H9 (cell line): ENCODE results near the gene AHI1. TPM values are rescaled to one million over a fixed set of nuclear protein-coding genes. Genes with fewer than 3 reads are reported as not detected.

ENCODE experiments used
- DNase-seq: peaks from one replicate; pipeline ENCODE4 v3.0.0-alpha.2; 2017
- H2AFZ ChIP-seq: one replicate; pipeline ENCODE4 v1.6.1; 2013; ENCODE audit warnings: mild to moderate bottlenecking, low read length, control low read depth, moderate library complexity
- H2AK5ac ChIP-seq: 2 replicates; pipeline ENCODE4 v1.6.1; 2013; ENCODE audit warnings: low read length, control low read depth, mixed read lengths; ENCODE audit not compliant: insufficient read length
- H2BK120ac ChIP-seq: one replicate; pipeline ENCODE4 v1.6.1; 2013; ENCODE audit warnings: low read depth, mild to moderate bottlenecking, low read length, control low read depth, inconsistent platforms; ENCODE audit not compliant: poor library complexity, severe bottlenecking
- H2BK12ac ChIP-seq: 2 replicates; pipeline ENCODE4 v1.6.1; 2013; ENCODE audit warnings: low read length, control low read depth, mixed read lengths, low read depth; ENCODE audit not compliant: insufficient read length
- H2BK15ac ChIP-seq: 2 replicates; pipeline ENCODE4 v1.6.1; 2013; ENCODE audit warnings: low read depth, low read length, control low read depth
- H2BK20ac ChIP-seq: one replicate; pipeline ENCODE4 v1.6.1; 2013; ENCODE audit warnings: low read depth, mild to moderate bottlenecking, low read length, control low read depth, inconsistent platforms; ENCODE audit not compliant: poor library complexity, severe bottlenecking
- H2BK5ac ChIP-seq: 2 replicates; pipeline ENCODE4 v1.6.1; 2013; ENCODE audit warnings: low read length, control low read depth, mixed read lengths; ENCODE audit not compliant: insufficient read length
- H3K14ac ChIP-seq: 2 replicates; pipeline ENCODE4 v1.6.1; 2013; ENCODE audit warnings: low read length, control low read depth; ENCODE audit not compliant: insufficient read depth
- H3K18ac ChIP-seq: 2 replicates; pipeline ENCODE4 v1.6.1; 2013; ENCODE audit warnings: low read depth, mild to moderate bottlenecking, mixed read lengths, low read length, control low read depth; ENCODE audit not compliant: insufficient read length
- H3K23ac ChIP-seq: 2 replicates; pipeline ENCODE4 v1.6.1; 2013; ENCODE audit warnings: low read length, control low read depth, mixed read lengths, low read depth; ENCODE audit not compliant: insufficient read length
- H3K23me2 ChIP-seq: 2 replicates; pipeline ENCODE4 v1.6.1; 2013; ENCODE audit warnings: low read depth, mild to moderate bottlenecking, mixed read lengths, low read length, control low read depth; ENCODE audit not compliant: insufficient read length, poor library complexity, severe bottlenecking
- H3K27ac ChIP-seq: 2 replicates; pipeline ENCODE4 v1.5.1; 2013; ENCODE audit warnings: low read length, control low read depth, mixed read lengths, low read depth; ENCODE audit not compliant: insufficient read length
- H3K27me3 ChIP-seq: 2 replicates; pipeline ENCODE4 v1.6.1; 2013; ENCODE audit warnings: low read length, control low read depth, inconsistent platforms; ENCODE audit not compliant: insufficient read depth
- H3K4ac ChIP-seq: 2 replicates; pipeline ENCODE4 v1.6.1; 2013; ENCODE audit warnings: low read depth, mild to moderate bottlenecking, control low read depth, inconsistent platforms, low read length, moderate library complexity
- H3K4me1 ChIP-seq: 2 replicates; pipeline ENCODE4 v1.6.1; 2013; ENCODE audit warnings: low read length, control low read depth, inconsistent platforms; ENCODE audit not compliant: insufficient read depth
- H3K4me2 ChIP-seq: 2 replicates; pipeline ENCODE4 v1.6.1; 2013; ENCODE audit warnings: low read length, control low read depth, mixed read lengths; ENCODE audit not compliant: insufficient read length, insufficient read depth
- H3K56ac ChIP-seq: 2 replicates; pipeline ENCODE4 v1.6.1; 2013; ENCODE audit warnings: low read depth, mild to moderate bottlenecking, mixed read lengths, low read length, control low read depth; ENCODE audit not compliant: insufficient read length
- H3K79me1 ChIP-seq: 2 replicates; pipeline ENCODE4 v1.6.1; 2013; ENCODE audit warnings: low read depth, mild to moderate bottlenecking, moderate library complexity, low read length, control low read depth, inconsistent platforms; ENCODE audit not compliant: insufficient read depth, poor library complexity, severe bottlenecking
- H3K79me2 ChIP-seq: 2 replicates; pipeline ENCODE4 v1.6.1; 2013; ENCODE audit warnings: low read length, control low read depth, inconsistent platforms; ENCODE audit not compliant: insufficient read depth
- H3K9ac ChIP-seq: 2 replicates; pipeline ENCODE4 v1.6.1; 2013; ENCODE audit warnings: low read length, control low read depth, mixed read lengths; ENCODE audit not compliant: insufficient read length; ENCODE audit errors: extremely low read depth
- H3K9me3 ChIP-seq: one replicate; pipeline ENCODE4 v1.6.1; 2013; ENCODE audit warnings: low read depth, low read length, inconsistent platforms; ENCODE audit not compliant: control insufficient read depth
- H3T11ph ChIP-seq: one replicate; pipeline ENCODE4 v1.6.1; 2013; ENCODE audit warnings: mild to moderate bottlenecking, low read length, control low read depth, inconsistent platforms
- H4K20me1 ChIP-seq: one replicate; pipeline ENCODE4 v1.6.1; 2013; ENCODE audit not compliant: control insufficient read depth, insufficient read length, insufficient read depth
- H4K5ac ChIP-seq: 2 replicates; pipeline ENCODE4 v1.6.1; 2013; ENCODE audit warnings: low read depth, mild to moderate bottlenecking, mixed read lengths, low read length, control low read depth; ENCODE audit not compliant: insufficient read length
- H4K8ac ChIP-seq: replicated peaks from 2 replicates; pipeline ENCODE4 v1.6.1; 2013; ENCODE audit warnings: low read length, control low read depth, mixed read lengths, low read depth; ENCODE audit not compliant: insufficient read length
- H4K91ac ChIP-seq: 2 replicates; pipeline ENCODE4 v1.6.1; 2013; ENCODE audit warnings: low read depth, mild to moderate bottlenecking, moderate library complexity, mixed read lengths, low read length, control low read depth; ENCODE audit not compliant: insufficient read length
- H3K27ac Mint-ChIP-seq, 3 experiments: 2 replicates in 2 of 3; 3 replicates in 1 of 3; pipeline ENCODE4 v1.8.0; 2020 to 2021; ENCODE audit warnings: mixed read lengths in 3 of 3, mild to moderate bottlenecking in 1 of 3, moderate library complexity in 1 of 3
- H3K27me3 Mint-ChIP-seq: 2 replicates; pipeline ENCODE4 v1.8.0; 2021; ENCODE audit warnings: low read depth, mild to moderate bottlenecking, moderate library complexity, mixed read lengths
- H3K36me3 Mint-ChIP-seq, 3 experiments: 2 replicates in 2 of 3; 3 replicates in 1 of 3; pipeline ENCODE4 v1.8.0; 2020 to 2021; ENCODE audit warnings: low read depth in 3 of 3, mixed read lengths in 3 of 3; ENCODE audit not compliant: insufficient read depth in 1 of 3
- H3K4me1 Mint-ChIP-seq, 2 experiments: 2 replicates each; pipeline ENCODE4 v1.8.0; 2020; ENCODE audit warnings: mixed read lengths in 2 of 2
- H3K4me3 Mint-ChIP-seq, 2 experiments: 2 replicates in 1 of 2; 3 replicates in 1 of 2; pipeline ENCODE4 v1.8.0; 2020 to 2021; ENCODE audit warnings: mild to moderate bottlenecking in 2 of 2, mixed read lengths in 2 of 2, moderate library complexity in 1 of 2
- H3K9me3 Mint-ChIP-seq, 2 experiments: 2 replicates in 1 of 2; 3 replicates in 1 of 2; pipeline ENCODE4 v1.8.0; 2020; ENCODE audit warnings: mild to moderate bottlenecking in 2 of 2, mixed read lengths in 2 of 2, moderate library complexity in 1 of 2
- WGBS: extraction: QIAGEN DNeasy Blood & Tissue Kit; methylation state at CpG from one replicate; pipeline ENCODE4 v1.1.7; 2013; ENCODE audit warnings: missing lambda C conversion rate, low lambda C conversion rate, mixed read lengths; ENCODE audit not compliant: insufficient read length; ENCODE audit errors: extremely low coverage; 5-methylcytosine and 5-hydroxymethylcytosine counted together
- total RNA-seq: library from RNA; stranded (reverse); gene quantifications from 2 replicates; pipeline ENCODE4 v1.2.1, GENCODE V29; 2021
- TF ChIP-seq, protein P1 (sequence below): fragments of 200-600 bp; sonication (generic); conservative IDR thresholded peaks from 3 replicates; pipeline ENCODE4 v1.8.0; 2021; ENCODE audit warnings: antibody characterized with exemption, mild to moderate bottlenecking

The AHI1 gene
- total RNA-seq, 1 experiment from 2014 or later = 9.9 TPM

GRCh38 chr6:135390458-135390857 is 107.1 kb downstream of the AHI1 start:
- no peak overlapping the region for H3K4ac ChIP-seq
- no peak overlapping the region for H3K14ac ChIP-seq
- H3K9ac ChIP-seq = no peak overlapping the region
- no peak overlapping the region for H3K18ac ChIP-seq
- DNase-seq = no peak
- H3T11ph ChIP-seq = no peak overlapping the region
- no peak overlapping the region for H2BK12ac ChIP-seq
- Mint-ChIP-seq H3K27me3 (no peaks in the 10 kb centered on the region), H3K4me3 (no peak overlapping the region), H3K36me3 (no peaks in the 10 kb centered on the region), H3K27ac (no peak overlapping the region), H3K9me3 (no peaks in the 10 kb centered on the region), H3K4me1 (0 out of 4 replicates have a peak, but pooled peaks cover 0 to 5% of the 10 kb centered on the region in 2 experiments)
- no peaks in the 10 kb centered on the region for H3K4me1 ChIP-seq
- no peaks in the 10 kb centered on the region for H3K9me3 ChIP-seq
- no peak overlapping the region for H4K91ac ChIP-seq
- no peak overlapping the region for H4K8ac ChIP-seq
- H4K20me1 ChIP-seq = no peaks in the 10 kb centered on the region
- H3K79me1 ChIP-seq = no peaks in the 10 kb centered on the region
- H3K79me2 ChIP-seq = no peaks in the 10 kb centered on the region
- no peak overlapping the region for H2BK15ac ChIP-seq
- H3K27ac ChIP-seq = no peak overlapping the region
- H2AK5ac ChIP-seq = no peak overlapping the region
- no peak overlapping the region for H2BK5ac ChIP-seq
- TF ChIP-seq, protein P1, sequence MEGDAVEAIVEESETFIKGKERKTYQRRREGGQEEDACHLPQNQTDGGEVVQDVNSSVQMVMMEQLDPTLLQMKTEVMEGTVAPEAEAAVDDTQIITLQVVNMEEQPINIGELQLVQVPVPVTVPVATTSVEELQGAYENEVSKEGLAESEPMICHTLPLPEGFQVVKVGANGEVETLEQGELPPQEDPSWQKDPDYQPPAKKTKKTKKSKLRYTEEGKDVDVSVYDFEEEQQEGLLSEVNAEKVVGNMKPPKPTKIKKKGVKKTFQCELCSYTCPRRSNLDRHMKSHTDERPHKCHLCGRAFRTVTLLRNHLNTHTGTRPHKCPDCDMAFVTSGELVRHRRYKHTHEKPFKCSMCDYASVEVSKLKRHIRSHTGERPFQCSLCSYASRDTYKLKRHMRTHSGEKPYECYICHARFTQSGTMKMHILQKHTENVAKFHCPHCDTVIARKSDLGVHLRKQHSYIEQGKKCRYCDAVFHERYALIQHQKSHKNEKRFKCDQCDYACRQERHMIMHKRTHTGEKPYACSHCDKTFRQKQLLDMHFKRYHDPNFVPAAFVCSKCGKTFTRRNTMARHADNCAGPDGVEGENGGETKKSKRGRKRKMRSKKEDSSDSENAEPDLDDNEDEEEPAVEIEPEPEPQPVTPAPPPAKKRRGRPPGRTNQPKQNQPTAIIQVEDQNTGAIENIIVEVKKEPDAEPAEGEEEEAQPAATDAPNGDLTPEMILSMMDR = no peak
- H3K4me2 ChIP-seq = no peak overlapping the region
- no peak overlapping the region for H4K5ac ChIP-seq
- no CpG with 5 or more reads among the region's 4 CpGs for WGBS
- H2AFZ ChIP-seq = no peak overlapping the region
- H2BK20ac ChIP-seq = no peak overlapping the region
- no peak overlapping the region for H3K23ac ChIP-seq
- H3K56ac ChIP-seq = no peak overlapping the region
- no peaks in the 10 kb centered on the region for H3K23me2 ChIP-seq
- no peaks in the 10 kb centered on the region for H3K27me3 ChIP-seq
- H2BK120ac ChIP-seq = no peak overlapping the region
